ENCODE results near the gene PKHD1. TPM values are rescaled to one million over a fixed set of nuclear protein-coding genes. Genes with fewer than 3 reads are reported as not detected.

Gene PKHD1
- total RNA-seq, 1 donor from 2014 or later = 3.6 TPM

DNA sequence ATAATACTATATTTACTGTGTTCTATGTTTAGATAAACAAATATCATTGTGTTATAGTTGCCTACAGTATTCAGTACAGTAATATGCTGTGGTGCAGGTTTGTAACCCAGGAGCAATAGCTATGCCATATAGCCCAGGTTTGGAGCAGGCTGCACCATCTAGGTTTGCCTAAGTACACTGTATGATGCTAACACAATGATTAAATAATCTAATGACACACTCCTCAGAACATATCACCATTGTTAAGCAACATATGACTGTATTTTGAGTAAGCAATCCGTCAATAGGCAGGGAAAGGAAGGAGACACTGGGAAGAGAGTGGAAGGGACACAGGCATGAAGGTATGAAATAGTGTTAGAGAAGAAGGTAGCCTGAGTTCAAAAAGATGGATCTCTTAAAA lies 369.9 kb downstream of the PKHD1 start:
- DNase-seq (ENCODE audit: low read depth) = no peak

DNA sequence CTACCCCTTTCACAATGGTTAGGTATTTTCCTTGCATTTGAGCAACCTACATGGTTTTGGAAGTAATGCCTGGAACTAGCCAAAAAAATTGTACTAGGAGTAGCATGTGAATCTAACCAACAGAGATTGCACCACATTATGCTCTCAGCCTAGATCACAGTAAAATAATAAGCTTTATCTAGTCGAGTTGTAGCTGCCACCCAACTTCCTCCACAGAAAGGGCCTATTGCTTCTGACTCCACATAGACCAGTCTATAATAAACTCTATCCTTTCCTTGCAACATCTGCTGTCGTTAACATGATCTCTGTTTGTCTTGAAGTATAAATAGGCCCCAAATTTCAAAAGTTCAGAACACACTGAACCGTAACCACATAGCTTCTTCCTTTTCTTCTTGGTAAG lies 375.5 kb downstream of the PKHD1 start:
- no peak for DNase-seq (ENCODE audit: low read depth)

DNA sequence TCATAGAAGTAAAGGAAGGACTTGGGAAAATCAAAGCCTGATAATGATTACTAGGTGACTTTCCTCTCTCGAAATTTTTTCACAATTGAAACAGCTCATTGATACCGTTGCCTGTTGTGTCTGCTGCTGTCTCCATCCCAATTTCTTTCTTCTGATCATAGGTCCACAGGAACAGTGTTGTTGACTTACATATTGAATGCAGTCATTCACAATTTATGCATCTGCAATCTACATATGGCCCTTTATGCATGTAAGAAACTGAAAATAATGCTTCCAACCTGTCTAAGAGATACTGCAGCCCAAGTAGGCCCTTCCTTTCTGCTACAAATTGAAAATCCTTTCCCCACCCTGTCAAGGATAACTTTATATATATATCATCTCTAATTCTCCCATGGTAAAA lies 381.3 kb downstream of the PKHD1 start:
- no peak for DNase-seq (ENCODE audit: low read depth)

DNA sequence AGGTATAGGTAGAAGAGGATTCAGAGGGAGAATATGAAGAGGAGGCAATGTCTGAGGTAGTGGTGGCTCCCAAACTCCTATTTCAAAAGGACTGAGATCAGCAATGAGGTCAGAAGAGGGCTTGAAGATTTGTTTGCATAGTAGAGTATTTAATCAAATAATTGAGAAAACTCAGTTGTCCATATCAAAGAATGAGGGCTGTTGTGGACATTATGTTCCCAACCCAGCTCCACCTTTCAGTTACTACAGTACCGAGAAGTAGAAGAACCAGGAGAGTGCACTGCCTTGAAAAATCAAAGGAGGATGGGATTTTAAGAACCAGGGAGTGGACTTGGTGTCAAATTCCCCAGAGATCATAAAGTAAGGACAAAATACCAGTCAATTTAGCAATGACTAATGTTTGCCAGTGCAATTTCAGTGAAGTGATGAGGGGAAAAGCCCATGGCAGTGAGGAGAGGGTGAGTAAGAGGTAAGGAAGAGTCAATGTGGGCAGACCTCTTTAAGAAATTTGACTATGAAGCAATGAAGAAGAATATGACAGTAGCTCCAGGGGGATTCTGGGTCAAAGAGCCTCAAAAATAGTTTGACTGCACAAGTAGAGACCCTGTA lies 382.4 kb downstream of the PKHD1 start:
- DNase-seq (ENCODE audit: low read depth) = no peak

DNA sequence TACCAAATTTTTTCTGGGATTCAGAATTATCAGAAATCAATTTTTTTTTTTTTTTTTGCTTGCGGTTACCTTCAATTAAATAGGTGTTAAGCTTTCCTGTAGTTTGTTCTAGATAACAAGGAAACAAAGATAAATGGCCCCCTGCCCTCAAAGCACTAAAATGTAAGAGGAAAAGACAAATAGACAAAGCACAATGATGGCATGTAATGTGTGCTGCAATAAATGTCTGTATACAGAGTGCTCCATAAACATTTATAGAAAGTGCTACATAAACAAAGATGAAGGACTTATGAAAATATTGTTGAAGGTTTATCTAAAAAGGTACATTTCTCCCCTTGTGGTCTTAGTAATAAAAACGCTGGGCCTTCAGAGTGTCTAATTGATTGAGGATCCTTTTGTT lies 384.6 kb downstream of the PKHD1 start:
- no peak for DNase-seq (ENCODE audit: low read depth)

DNA sequence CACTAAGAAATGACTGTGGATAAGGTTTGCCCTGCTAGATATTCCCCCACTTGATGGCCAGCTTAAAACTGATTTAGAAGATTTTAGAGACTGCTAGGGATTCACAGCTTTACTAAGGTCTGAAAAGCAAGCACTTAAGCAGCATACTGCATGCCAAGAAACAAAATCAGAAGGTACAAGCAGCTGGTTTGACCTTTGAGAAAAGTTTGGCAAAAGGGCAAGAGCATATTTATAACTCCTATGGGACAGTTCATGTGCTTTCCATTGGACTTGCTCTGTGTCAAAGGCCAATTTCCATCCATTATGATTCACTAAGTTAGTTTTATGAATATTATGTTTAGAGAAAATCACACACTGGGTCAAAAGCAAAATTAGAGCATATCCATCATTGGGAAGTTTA lies 402.8 kb downstream of the PKHD1 start:
- DNase-seq (ENCODE audit: low read depth) = no peak

DNA sequence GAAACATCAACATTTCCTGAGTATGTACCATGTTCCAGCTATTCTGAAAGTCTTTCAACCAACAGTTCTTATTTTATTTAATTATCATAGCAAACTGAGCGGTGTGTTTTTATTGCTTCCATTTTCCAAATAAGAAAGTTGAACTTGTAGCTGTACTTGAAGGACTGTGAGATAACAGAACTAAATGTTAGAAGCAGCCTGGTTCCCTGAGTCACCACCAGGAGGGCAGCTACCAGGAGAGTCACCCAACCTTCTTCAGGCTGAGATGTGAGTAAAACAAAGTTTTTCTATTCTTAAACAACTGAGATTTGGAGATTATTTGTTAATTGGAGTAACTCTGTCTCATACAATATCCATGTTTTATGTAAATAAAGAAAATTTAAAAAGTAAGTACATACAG lies 403.4 kb downstream of the PKHD1 start:
- DNase-seq (ENCODE audit: low read depth) = no peak

DNA sequence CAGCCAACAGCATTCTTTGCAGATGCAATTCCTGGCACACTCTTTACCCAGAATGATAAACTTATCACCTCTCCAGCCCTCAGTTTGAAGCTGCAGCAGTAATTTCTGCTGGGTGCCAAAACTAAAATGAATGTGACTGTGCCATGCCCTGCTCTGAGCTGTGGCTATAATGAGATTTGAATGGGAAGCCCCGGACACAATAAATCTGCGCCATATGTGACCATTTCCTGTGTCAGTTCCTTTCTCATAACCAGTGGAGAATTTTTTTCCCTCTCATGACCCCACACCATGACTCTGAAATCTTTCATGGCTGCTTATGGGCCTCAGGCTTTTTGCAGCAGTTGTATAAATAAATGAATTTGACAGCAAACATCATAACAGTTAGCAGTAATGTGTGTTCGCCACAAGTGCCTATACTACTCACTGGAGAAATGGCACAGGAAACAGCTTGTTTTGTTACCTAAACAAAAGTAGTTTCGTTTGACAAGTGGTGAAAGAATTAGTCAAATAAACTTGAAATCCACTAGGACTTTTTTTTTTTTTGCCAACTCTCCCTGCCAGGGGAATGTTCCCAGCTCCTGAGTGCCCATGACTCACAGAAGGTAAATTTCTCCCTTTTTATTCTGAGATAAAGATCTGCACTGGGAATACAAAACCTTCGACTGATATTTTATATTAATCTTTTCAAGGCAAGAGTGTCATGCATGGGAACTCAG lies 408.4 kb downstream of the PKHD1 start:
- DNase-seq (ENCODE audit: low read depth) = no peak

DNA sequence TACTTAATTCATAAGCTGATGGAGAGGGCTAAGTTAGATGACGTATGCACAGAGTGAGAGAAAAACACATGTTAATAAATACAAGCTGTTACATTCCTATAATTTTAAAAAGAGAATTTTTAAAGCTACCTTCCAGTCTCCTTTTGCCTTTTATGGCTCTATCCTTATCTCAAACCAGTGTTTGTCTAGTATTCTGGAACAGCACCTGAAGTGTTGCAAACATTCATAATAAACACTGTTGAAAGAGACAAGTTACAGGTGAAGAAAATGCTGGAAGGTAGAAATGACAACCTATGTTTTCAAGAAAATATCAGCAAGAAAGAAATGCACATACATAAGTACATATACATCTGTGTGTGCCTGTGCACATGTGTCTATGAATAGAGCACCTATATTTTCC lies 409.1 kb downstream of the PKHD1 start:
- DNase-seq (ENCODE audit: low read depth) = no peak

DNA sequence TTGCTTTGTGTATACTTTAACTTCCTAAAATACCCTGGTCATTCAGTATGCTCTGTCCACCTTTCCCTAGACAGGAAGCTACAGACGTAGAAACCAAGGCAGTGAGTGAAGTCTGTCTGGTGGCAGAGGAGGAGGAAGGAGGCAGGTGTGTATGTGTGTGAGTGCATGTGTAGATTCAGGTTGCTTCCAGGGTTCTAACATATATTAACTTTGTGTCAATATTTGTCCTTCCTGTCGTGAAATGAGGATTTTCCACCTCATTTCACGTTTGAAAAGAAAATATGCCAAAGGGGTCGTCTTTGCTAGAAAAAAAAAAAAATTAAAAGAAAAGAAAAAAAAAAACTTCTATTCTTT lies 411.5 kb downstream of the PKHD1 start:
- DNase-seq (ENCODE audit: low read depth) = no peak

DNA sequence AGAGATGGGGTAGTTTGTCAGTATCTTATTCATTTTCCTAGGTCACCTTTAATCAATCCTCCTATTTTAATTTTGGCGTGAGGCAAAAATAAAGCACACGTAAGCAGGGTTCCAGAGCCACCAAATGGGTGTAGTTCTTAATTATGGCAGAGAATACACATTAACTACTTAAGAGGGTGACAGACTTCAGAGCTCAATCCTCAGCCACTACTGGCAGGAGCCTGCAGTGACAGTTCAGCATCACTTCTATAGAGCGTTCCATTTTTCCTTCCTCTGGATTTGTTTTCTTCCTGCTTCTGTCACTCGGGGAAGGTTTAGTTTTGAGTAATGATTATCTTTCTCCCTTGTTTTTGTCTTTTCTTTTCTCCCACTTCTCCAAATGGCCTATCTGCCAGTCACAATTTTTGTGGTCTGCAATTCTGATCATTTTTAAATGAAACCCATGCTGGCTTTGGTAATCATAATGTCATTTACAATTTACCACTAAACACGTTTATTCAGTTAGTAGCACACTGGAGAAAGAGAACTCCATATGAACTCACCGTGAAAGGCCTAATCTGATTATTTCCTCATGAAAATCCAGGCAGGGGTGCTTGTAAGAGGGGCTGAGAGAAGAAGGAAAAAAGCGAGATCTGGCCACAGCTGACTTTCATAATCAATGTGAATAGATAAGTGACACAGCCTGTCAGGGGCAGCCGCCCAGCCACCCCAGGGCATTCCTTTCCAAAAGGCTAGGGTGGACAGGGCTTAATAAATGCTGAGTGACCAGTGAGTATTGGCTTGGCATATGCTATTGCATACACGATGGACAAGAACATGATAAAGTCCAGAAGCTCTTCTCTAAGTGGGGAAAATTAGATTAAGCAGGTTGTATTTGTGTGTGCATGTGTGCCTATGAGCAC lies 412.1 kb downstream of the PKHD1 start:
- DNase-seq (ENCODE audit: low read depth) = no peak

DNA sequence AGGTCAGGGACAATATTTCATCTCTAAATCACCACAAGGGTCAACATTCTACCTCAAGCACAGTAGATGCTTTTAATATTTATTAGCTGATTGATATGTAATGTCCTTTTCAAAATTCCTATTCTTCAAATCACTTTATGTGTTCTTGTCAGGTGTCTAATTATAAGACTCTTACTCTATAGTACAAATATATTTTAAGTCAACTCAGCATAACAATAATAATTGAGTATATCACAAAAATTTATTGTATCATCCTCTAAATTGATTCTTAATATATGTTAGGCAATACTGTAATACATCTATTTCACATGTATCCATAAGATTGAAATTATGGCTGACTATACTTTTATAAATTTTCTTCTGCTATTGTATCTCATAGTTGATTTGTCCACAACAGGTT lies 423.9 kb downstream of the PKHD1 start:
- DNase-seq (ENCODE audit: low read depth) = no peak

DNA sequence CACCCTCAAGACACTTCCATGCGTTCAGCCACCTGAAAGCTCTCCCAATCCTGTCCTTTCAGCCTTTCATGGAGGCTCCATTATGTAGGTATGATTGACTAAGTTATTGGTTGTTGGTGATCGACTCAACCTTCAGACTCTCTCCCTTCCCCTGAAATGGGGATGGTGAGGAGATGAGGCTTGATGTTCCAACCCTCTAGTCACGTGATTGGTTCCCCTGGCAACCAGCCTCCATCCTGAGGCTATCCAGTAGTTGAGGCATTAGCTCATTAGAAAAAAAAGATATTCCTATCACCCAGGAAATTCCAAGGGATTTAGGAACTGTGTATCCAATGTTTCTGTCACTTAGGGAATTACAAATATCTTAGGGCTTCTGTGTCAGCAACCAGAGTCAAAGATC lies 426.6 kb downstream of the PKHD1 start:
- no peak for DNase-seq (ENCODE audit: low read depth)

DNA sequence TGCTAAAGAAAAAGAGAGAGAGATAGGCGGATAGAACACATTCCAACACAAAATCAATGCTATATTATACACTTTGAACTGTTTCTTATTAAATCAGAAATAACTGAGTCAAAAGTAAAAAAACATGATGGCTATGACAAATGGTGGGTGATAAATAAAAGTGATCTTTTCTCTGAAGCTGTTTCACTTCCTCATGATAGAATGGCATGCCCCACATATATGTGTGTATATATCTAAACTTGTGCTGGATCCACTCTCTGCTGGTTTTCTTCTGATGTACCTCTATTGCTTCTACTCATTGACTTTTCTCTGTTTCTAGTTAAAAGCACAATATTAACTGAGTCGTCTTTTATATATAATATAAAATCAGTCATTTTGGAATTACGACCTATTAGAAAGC lies 429.9 kb downstream of the PKHD1 start:
- DNase-seq (ENCODE audit: low read depth) = no peak

DNA sequence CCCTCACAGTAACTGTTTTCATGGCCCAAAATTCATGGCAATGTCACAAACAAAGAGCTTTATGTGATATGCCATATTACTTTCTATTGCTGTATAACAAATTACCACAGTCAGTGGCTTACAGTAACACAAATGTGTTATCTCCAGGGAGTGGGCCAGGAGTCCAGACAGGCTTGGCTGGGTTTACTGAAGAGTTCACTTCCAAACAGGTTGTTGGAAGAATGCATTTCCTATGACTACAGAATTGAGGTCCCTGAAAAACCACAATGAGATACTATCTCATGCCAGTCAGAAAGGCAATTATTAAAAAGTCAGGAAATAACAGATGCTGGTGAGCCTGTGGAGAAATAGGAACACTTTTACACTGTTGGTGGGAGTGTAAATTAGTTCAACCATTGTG lies 431.9 kb downstream of the PKHD1 start:
- no peak for DNase-seq (ENCODE audit: low read depth)

DNA sequence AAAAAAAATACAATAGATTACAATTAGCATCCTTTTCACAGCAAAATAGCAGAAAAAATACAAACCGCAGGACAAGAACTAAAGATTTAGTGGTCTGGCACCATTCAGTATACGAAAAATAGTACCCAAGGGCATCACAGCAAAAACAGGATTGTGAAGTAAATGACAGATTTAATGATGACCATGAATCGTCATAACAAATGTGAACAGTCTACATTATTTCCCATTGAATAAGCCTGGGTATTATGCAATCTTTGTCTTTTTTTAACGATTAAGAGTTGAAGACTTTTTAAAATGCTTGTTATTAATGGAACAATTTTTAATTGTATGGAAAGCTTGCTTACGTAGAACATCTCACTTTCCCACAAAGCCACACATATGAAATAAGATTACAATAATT lies 432.8 kb downstream of the PKHD1 start:
- DNase-seq (ENCODE audit: low read depth) = no peak

DNA sequence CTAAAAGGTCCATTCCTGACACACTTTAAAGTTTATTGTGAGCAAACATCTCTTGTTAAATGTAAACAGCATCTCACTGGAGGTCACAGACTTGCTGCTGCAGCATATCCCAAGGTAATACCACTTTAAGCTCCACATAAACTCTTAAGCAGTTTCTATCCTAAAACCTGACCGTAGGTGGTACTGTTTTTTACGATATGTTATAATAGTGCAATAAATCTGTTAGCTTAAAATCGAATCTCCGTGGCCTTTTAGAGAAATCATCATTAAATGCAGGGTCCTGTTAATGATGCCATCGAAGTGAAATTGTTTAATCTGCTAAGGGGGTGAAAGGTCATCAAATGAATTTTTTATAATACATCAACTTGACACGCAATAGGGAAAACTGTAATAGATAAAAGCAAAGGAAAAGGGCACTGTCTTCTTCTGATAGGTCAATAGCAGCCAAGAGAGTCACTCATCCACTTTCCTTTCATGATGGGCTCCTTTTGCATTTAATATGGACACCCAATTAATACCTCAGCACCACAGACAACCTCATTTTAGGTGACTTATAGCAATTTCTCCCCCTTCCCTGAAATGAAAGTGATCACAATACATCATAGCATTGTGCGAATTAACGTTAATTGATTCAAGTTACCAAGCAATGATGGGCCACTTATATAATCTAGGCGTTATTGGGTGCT lies 436.1 kb downstream of the PKHD1 start:
- DNase-seq (ENCODE audit: low read depth) = no peak

DNA sequence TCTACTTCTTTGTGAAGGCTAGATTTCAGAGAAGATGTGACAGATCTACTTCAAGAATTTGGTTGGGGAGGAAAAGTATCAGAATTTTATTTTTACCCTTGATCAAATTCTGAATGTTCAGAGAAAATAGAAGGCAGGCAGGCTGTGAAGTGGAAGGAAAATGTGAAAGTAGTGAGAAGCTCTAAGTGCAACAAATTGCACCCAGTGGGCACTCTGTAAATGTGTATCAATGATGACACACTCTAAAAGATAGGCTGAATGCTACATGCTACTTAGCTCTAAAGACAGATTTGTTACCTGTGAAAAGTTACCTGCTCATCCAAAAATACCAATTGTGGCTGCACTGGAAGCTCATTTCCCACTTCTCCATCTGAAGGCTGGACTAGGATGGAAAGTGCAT lies 438.6 kb downstream of the PKHD1 start:
- DNase-seq (ENCODE audit: low read depth) = no peak

DNA sequence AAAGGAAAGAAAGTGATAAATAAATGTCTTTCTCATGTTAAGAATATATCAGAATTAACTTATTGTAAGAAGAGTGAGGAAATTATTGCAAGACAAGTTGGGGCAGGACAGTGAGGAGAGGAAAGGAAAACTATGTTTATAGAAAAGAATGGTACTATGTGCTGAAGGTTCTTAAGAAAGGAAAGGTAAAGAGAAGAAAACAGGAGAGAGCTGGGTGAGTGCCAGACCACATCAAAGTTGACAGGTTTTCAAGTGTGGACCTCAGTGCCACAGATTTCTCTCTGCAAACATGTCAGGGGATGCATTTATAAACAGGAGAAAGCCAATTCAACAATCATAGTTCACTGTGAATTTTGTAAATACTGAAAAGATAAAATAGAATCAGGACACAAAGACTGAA lies 439.2 kb downstream of the PKHD1 start:
- no peak for DNase-seq (ENCODE audit: low read depth)

DNA sequence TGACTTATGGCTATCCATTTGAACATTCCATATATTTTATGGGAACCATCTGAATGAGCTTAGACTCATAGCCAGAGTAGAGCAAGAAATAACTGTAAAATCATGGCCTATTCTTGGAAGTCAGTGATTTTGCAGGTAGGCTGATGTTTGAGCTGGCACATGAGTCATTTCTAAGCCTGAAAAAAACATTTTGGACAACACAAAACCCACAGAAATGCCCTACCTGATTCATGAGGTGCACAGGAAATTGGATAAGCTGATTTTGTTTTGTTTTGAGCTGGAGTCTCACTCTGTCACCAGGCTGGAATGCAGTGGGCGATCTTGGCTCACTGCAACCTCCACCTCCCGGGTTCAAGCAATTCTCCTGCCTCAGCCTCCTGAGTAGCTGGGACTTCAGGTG lies 443.0 kb downstream of the PKHD1 start:
- DNase-seq (ENCODE audit: low read depth) = no peak

DNA sequence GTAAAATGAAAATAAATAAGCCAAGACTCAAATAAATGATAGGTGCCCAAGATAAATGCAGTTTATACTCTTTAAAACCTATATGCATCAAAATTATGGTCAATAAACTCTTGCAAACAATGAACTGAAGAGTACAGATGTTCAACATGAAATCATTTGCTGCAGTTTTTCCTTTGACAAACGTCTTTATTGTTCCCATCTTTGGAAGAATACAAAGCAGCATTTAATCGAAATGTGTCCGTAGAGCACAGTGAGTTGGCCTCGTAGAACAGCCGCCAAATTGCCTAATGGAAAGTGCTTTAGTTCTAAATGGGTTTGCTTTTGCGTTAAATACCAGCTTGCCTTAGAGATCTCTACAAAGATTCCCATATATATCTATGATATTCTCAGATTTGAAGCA lies 447.4 kb downstream of the PKHD1 start:
- DNase-seq (ENCODE audit: low read depth) = no peak

DNA sequence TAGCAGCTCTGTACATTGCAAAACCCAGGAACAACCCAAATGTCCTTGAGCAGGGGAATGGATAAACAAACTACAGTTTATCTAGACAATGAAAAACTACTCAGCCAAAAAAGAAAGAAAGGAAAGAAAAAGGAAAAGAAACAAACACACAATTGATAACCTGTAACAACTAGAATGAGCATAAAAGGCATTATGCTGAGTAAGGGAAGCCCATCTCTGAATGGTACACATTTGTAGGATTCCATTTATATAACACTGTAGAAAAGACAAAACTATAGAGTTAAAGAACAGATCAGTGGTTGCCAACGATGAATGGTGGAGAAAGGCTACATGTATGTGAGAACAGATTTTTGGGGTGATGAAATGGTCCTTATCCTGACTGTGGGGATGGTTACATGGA lies 454.0 kb downstream of the PKHD1 start:
- DNase-seq (ENCODE audit: low read depth) = no peak

Measured in myocyte (in vitro differentiated cells).